B cell (primary cell): ENCODE results near the gene LRRC8E.

Source experiments
- EZH2 ChIP-seq: IDR thresholded peaks from 2 replicates; pipeline ENCODE4 v1.6.1; 2012; ENCODE audit warnings: borderline replicate concordance, low read depth, mild to moderate bottlenecking, moderate library complexity, low read length; ENCODE audit not compliant: insufficient read depth, poor library complexity, severe bottlenecking
- TF ChIP-seq, protein P1 (sequence below): fragments of 200-600 bp; IDR thresholded peaks from one replicate; pipeline ENCODE4 v1.8.0; 2022; ENCODE audit warnings: antibody characterized with exemption, mild to moderate bottlenecking

DNA sequence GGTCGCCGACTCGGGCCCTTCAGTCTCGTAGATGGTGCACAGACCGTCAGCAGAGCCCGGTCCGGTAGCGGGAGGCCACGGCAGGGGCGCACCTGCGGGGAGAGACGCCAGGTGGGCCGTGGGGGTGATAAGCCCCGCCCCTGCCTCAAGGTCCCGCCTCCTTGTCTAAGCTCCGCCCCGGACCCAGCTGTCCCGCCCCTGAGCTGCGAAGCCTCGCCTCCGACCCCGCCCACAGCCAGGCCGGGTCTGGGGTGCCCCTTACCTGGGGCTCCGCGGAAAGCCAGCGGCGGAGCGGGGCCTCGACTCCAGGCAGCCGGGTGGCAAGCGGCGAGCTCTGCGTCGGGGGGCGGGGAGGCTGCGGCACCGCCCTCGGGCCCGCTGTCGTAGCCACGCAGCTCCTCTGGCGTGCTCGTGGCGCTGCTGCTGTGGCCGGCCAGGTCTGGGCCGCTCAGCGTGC, 18.8 kb upstream of the LRRC8E start:
- TF ChIP-seq, protein P1, sequence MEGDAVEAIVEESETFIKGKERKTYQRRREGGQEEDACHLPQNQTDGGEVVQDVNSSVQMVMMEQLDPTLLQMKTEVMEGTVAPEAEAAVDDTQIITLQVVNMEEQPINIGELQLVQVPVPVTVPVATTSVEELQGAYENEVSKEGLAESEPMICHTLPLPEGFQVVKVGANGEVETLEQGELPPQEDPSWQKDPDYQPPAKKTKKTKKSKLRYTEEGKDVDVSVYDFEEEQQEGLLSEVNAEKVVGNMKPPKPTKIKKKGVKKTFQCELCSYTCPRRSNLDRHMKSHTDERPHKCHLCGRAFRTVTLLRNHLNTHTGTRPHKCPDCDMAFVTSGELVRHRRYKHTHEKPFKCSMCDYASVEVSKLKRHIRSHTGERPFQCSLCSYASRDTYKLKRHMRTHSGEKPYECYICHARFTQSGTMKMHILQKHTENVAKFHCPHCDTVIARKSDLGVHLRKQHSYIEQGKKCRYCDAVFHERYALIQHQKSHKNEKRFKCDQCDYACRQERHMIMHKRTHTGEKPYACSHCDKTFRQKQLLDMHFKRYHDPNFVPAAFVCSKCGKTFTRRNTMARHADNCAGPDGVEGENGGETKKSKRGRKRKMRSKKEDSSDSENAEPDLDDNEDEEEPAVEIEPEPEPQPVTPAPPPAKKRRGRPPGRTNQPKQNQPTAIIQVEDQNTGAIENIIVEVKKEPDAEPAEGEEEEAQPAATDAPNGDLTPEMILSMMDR, result peak; percentile 61
- no peak for TF ChIP-seq EZH2
